ENCODE data around the gene NHEJ1. TPM values are rescaled to one million over a fixed set of nuclear protein-coding genes. Genes with fewer than 3 reads are reported as not detected.

NHEJ1 gene
- total RNA-seq, 1 donor from 2014 or later = 19.6 TPM

DNA sequence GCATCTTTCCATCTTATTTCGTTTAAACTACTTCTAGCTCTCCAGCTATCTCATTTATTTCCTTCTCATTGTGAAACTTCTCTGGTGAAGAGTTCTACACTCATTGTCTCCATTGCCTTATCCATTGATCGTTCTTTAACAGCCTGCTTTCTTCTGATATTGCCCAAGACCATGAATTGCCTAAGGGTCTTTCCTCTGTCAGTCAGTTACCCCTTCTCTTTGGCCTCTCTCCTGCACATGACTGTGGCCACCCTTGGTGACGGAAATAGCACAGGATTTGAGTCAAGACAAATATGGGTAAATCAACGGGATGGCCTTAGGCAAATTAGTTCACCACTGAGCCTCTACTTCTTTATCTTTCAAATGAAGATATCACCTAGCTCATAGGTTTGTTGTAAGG, 26.6 kb downstream of the NHEJ1 start:
- Mint-ChIP-seq H3K4me3 (no peak overlapping the region), H3K36me3 (peaks cover 3% of the 10 kb centered on the region)

DNA sequence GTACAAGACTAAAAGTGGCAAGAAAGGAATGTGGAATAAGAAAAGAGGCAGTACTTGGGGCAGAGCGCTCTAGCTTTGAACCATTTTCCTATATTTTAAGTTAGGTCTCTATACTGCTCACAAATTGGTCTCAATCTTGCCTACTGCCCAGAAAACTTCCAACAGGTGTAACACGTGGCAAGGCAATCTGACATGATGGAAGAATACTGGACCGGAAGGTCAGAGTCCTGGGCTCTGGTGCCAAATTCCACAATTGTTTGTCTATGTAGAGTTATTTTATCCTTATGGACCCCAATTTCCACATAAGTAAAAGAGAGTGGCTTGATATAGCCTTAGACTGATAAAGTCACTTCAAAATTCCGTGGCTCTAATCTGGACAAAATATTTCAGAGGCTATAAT, 28.9 kb downstream of the NHEJ1 start:
- Mint-ChIP-seq H3K36me3 (peaks cover 8% of the 10 kb centered on the region), H3K4me1 (ENCODE audit: unreplicated experiment) (peaks cover 7% of the 10 kb centered on the region), H3K9me3 (no peaks in the 10 kb centered on the region), H3K4me3 (no peak overlapping the region), H3K27ac (no peak overlapping the region), H3K27me3 (no peaks in the 10 kb centered on the region)
- DNase-seq (ENCODE audit: extremely low spot score, unreplicated experiment) = no peak
- TF ChIP-seq, protein P1, sequence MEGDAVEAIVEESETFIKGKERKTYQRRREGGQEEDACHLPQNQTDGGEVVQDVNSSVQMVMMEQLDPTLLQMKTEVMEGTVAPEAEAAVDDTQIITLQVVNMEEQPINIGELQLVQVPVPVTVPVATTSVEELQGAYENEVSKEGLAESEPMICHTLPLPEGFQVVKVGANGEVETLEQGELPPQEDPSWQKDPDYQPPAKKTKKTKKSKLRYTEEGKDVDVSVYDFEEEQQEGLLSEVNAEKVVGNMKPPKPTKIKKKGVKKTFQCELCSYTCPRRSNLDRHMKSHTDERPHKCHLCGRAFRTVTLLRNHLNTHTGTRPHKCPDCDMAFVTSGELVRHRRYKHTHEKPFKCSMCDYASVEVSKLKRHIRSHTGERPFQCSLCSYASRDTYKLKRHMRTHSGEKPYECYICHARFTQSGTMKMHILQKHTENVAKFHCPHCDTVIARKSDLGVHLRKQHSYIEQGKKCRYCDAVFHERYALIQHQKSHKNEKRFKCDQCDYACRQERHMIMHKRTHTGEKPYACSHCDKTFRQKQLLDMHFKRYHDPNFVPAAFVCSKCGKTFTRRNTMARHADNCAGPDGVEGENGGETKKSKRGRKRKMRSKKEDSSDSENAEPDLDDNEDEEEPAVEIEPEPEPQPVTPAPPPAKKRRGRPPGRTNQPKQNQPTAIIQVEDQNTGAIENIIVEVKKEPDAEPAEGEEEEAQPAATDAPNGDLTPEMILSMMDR (conservative IDR thresholded peaks at IDR 0.05) = no peak

More for the DNA sequence above, 26.6 kb downstream of the NHEJ1 start:
- Mint-ChIP-seq H3K27me3 (no peaks in the 10 kb centered on the region), H3K4me1 (ENCODE audit: unreplicated experiment) (no peaks in the 10 kb centered on the region), H3K9me3 (no peaks in the 10 kb centered on the region), H3K27ac (no peak overlapping the region)
- TF ChIP-seq, protein P1 (conservative IDR thresholded peaks at IDR 0.05) = no peak
- no peak for DNase-seq (ENCODE audit: extremely low spot score, unreplicated experiment)

DNA sequence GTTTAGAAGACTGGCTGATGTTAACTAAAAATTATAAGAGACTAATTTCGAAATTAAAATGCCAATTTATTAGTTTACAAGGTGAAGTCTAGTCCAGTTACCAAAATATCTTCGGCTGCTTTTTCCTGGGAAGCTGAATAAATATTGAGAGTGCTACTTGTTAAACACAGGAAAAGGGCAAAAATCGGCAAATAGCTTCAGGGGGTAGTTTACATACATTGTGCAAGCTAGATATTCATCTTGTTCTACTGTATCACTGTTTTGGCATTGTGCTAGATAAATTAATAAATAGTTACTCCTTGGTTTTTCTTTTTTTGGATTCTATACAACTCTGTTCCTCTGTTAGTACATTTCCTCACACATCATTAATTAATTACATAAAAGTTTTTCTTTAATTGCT, 29.3 kb downstream of the NHEJ1 start:
- TF ChIP-seq, protein P1 (conservative IDR thresholded peaks at IDR 0.05) = no peak
- no peak overlapping the region for H3K4me3 Mint-ChIP-seq
- H3K27ac Mint-ChIP-seq = no peak overlapping the region
- no peak for DNase-seq (ENCODE audit: extremely low spot score, unreplicated experiment)
- H3K27me3 Mint-ChIP-seq = no peaks in the 10 kb centered on the region
- H3K9me3 Mint-ChIP-seq = no peaks in the 10 kb centered on the region
- H3K4me1 Mint-ChIP-seq (ENCODE audit: unreplicated experiment) = peaks cover 12% of the 10 kb centered on the region
- peaks cover 12% of the 10 kb centered on the region for H3K36me3 Mint-ChIP-seq

DNA sequence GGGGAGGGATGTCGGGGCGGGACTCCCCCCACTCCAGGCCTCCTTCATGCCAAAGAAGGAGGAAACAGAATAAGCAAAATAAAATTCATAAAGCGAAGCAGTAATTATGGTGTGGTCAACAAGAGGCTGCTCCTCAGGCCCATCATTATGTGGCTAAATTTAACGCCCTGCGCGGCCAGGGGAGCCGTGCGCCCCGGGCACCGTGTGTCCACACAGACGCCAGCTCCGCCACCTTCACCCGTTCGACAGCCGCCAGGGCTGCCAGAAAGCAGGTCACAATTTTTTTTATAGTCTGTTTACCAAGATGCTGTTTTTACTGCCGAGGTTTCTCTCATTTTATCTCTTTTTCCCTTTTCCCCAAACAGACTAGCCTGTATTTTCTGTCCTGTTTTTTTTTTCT, 31.0 kb downstream of the NHEJ1 start:
- peaks cover 17% of the 10 kb centered on the region for H3K4me1 Mint-ChIP-seq (ENCODE audit: unreplicated experiment)

DNA sequence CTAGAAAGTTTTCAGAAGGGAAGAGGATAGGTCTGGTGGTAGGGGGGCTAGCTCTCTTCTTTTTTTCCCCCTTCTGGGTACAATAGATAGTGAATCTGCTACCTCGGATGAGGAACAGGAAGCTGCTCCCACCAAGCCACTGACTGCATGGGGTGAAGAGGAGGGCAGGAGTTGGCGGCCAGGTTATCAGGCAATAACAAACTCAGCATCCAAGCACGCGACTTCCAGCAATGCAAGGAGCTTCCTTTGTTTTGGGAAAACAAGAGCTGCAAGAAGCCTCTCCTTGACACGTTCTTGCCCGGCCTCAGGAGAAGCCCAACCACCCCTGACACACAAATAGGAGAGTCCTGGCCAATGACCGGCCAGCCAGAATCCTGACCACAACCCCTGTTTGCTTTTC, 32.2 kb downstream of the NHEJ1 start:
- Mint-ChIP-seq H3K4me1 (ENCODE audit: unreplicated experiment) (peaks cover 17% of the 10 kb centered on the region), H3K9me3 (no peaks in the 10 kb centered on the region), H3K27me3 (no peaks in the 10 kb centered on the region), H3K36me3 (peaks cover 10% of the 10 kb centered on the region), H3K27ac (no peak overlapping the region), H3K4me3 (no peak overlapping the region)
- DNase-seq (ENCODE audit: extremely low spot score, unreplicated experiment) = no peak
- TF ChIP-seq, protein P1 (conservative IDR thresholded peaks at IDR 0.05) = no peak

More for the DNA sequence above, 31.0 kb downstream of the NHEJ1 start:
- H3K9me3 Mint-ChIP-seq = no peaks in the 10 kb centered on the region
- TF ChIP-seq, protein P1 (conservative IDR thresholded peaks at IDR 0.05) = no peak
- H3K36me3 Mint-ChIP-seq = peaks cover 13% of the 10 kb centered on the region
- DNase-seq (ENCODE audit: extremely low spot score, unreplicated experiment) = no peak
- no peak overlapping the region for H3K4me3 Mint-ChIP-seq
- no peak overlapping the region for H3K27ac Mint-ChIP-seq
- H3K27me3 Mint-ChIP-seq = no peaks in the 10 kb centered on the region
